ENCODE data around the gene OR2Y1. TPM values are rescaled to one million over a fixed set of nuclear protein-coding genes. Genes with fewer than 3 reads are reported as not detected.
"Not testable (repeated sequence)": the region's sequence is repeated elsewhere in the genome, so short reads cannot be mapped to it uniquely, and the experiment has no call there.

OR2Y1 gene
- total and polyA plus RNA-seq, 2 of the 13 experiments (the other 11 are each of a cell fraction or from before 2014, with no cell fraction given): not detected

DNA sequence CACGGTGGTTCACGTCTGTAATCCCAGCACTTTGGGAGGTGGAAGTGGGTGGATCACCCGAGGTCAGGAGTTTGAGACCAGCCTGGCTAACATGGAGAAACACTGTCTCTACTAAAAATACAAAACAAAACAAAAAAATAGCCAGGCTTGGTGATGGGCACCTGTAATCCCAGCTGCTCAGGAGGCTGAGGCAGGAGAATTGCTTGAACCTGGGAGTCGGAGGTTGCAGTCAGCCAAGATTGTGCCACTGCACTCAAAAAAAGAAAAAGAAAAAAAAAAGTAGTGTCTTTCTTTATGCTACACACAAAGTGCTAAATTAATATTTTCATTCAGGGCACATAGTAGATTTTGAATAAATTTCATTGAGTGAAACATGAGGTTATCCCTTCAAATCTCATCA lies 1.1 kb upstream of the OR2Y1 start:
- BruUV-seq (replicated peaks); H3K36me3 ChIP-seq (replicated peaks in 1 of 2; ENCODE audit: control insufficient read depth in 1 of 2, insufficient read depth in 2 of 2, low read length in 2 of 2); ATAC-seq; H4K20me1 ChIP-seq (ENCODE audit: insufficient read depth, low read length); H3K4me2 ChIP-seq (ENCODE audit: low read depth, low read length); H3K27ac ChIP-seq (ENCODE audit: extremely low read length, insufficient read depth, low read length); FAIRE-seq; intact Hi-C loops (cut with micrococcal nuclease; ENCODE audit: unreplicated experiment); H2AFZ ChIP-seq (ENCODE audit: low read length); CTCF ChIA-PET (ENCODE audit: low intra/inter-chr PET ratio, low total read pairs); H3K79me2 ChIP-seq (ENCODE audit: insufficient read depth, low read length); H3K4me3 ChIP-seq (replicated peaks in 1 of 3; ENCODE audit: insufficient read depth in 1 of 3, low read depth in 2 of 3, low read length in 3 of 3); H3K4me1 ChIP-seq (ENCODE audit: insufficient read depth, low read length); H3K9ac ChIP-seq (ENCODE audit: insufficient read depth, low read depth, low read length); POLR2A ChIA-PET; DNase-seq (ENCODE audit: low spot score); in situ Hi-C loops (cut with HindIII; ENCODE audit: extremely low pct_ligation_motif_present, low pct_unique_long_range_greater_than_20kb); H3K9me3 ChIP-seq (ENCODE audit: low read length): not testable (repeated sequence)
- 2% methylated on average over 4 of the region's 4 CpGs for WGBS (ENCODE audit: low lambda C conversion rate)
- peaks cover 2 to 46% of the 10 kb centered on the region in 2 experiments for H3K27me3 ChIP-seq (ENCODE audit: control insufficient read depth in 1 of 2, insufficient read depth in 2 of 2, low read length in 2 of 2)

DNA sequence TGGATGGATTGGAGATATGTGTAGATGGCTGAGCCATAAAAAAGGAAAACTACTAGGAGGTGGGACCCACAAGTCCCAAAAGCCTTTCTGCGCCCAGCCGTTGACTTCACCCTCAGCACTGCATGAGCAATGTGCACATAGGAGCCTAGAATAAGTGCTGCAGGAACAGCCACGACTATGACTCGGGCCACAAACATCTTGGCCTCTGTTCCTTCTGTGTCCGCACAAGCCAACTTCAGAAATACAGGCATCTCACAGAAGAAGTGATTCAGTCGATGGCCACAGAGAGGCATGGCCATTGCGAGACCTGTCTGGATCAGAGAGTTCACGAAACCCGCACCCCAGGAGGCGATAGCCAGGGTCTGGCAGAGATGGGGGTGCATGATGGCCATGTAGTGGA lies 587 bp downstream of the OR2Y1 start:
- Histone ChIP-seq H3K4me2 (ENCODE audit: low read depth, low read length) (no peak overlapping the region), H3K79me2 (ENCODE audit: insufficient read depth, low read length) (no peaks in the 10 kb centered on the region), H3K4me3 (replicated peaks in 1 of 3; ENCODE audit: insufficient read depth in 1 of 3, low read depth in 2 of 3, low read length in 3 of 3) (no peak overlapping the region), H3K27me3 (ENCODE audit: control insufficient read depth in 1 of 2, insufficient read depth in 2 of 2, low read length in 2 of 2) (peaks cover 0 to 29% of the 10 kb centered on the region in 2 experiments; a peak in 3 of 5 replicates), H3K9me3 (ENCODE audit: low read length) (no peaks in the 10 kb centered on the region), H3K9ac (ENCODE audit: insufficient read depth, low read depth, low read length) (no peak overlapping the region), H3K4me1 (ENCODE audit: insufficient read depth, low read length) (no peaks in the 10 kb centered on the region), H3K36me3 (replicated peaks in 1 of 2; ENCODE audit: control insufficient read depth in 1 of 2, insufficient read depth in 2 of 2, low read length in 2 of 2) (no peaks in the 10 kb centered on the region), H3K27ac (ENCODE audit: extremely low read length, insufficient read depth, low read length) (no peak overlapping the region), H4K20me1 (ENCODE audit: insufficient read depth, low read length) (no peaks in the 10 kb centered on the region), H2AFZ (ENCODE audit: low read length) (no peak overlapping the region)
- ChIA-PET CTCF (ENCODE audit: low intra/inter-chr PET ratio, low total read pairs) (no interaction called here), POLR2A (no interaction called here)
- DNase-seq (ENCODE audit: low spot score) (no peak), FAIRE-seq (no peak), ATAC-seq (no peak)
- intact Hi-C loops (cut with micrococcal nuclease; ENCODE audit: unreplicated experiment) (no loop called here), in situ Hi-C loops (cut with HindIII; ENCODE audit: extremely low pct_ligation_motif_present, low pct_unique_long_range_greater_than_20kb) (no loop called here)
- WGBS (ENCODE audit: low lambda C conversion rate): 17% methylated on average over 9 of the region's 10 CpGs
- BruUV-seq (replicated peaks): no TSS peak
- TF ChIP-seq, protein P1, sequence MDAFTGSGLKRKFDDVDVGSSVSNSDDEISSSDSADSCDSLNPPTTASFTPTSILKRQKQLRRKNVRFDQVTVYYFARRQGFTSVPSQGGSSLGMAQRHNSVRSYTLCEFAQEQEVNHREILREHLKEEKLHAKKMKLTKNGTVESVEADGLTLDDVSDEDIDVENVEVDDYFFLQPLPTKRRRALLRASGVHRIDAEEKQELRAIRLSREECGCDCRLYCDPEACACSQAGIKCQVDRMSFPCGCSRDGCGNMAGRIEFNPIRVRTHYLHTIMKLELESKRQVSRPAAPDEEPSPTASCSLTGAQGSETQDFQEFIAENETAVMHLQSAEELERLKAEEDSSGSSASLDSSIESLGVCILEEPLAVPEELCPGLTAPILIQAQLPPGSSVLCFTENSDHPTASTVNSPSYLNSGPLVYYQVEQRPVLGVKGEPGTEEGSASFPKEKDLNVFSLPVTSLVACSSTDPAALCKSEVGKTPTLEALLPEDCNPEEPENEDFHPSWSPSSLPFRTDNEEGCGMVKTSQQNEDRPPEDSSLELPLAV (CRISPR knock-in tag; conservative IDR thresholded peaks at IDR 0.05; ENCODE audit: low read depth): no peak
- TF ChIP-seq POLR2G (IDR thresholded peaks at IDR 0.05; ENCODE audit: low read depth, low read length) (no peak), STAG1 (CRISPR knock-in tag; IDR thresholded peaks at IDR 0.05) (no peak), SMAD1 (CRISPR knock-in tag; IDR thresholded peaks at IDR 0.05; ENCODE audit: borderline replicate concordance, low read depth) (no peak), NRL (CRISPR knock-in tag; IDR thresholded peaks at IDR 0.05; ENCODE audit: borderline replicate concordance) (no peak), ZNF570 (CRISPR knock-in tag; IDR thresholded peaks at IDR 0.05; ENCODE audit: borderline replicate concordance) (no peak)
- TF ChIP-seq, protein P2, sequence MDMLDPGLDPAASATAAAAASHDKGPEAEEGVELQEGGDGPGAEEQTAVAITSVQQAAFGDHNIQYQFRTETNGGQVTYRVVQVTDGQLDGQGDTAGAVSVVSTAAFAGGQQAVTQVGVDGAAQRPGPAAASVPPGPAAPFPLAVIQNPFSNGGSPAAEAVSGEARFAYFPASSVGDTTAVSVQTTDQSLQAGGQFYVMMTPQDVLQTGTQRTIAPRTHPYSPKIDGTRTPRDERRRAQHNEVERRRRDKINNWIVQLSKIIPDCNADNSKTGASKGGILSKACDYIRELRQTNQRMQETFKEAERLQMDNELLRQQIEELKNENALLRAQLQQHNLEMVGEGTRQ (IDR thresholded peaks at IDR 0.05; ENCODE audit: low read depth, low read length): no peak
- TF ChIP-seq, protein P2 (CRISPR knock-in tag; IDR thresholded peaks at IDR 0.05; ENCODE audit: borderline replicate concordance): no peak
- TF ChIP-seq, protein P3, sequence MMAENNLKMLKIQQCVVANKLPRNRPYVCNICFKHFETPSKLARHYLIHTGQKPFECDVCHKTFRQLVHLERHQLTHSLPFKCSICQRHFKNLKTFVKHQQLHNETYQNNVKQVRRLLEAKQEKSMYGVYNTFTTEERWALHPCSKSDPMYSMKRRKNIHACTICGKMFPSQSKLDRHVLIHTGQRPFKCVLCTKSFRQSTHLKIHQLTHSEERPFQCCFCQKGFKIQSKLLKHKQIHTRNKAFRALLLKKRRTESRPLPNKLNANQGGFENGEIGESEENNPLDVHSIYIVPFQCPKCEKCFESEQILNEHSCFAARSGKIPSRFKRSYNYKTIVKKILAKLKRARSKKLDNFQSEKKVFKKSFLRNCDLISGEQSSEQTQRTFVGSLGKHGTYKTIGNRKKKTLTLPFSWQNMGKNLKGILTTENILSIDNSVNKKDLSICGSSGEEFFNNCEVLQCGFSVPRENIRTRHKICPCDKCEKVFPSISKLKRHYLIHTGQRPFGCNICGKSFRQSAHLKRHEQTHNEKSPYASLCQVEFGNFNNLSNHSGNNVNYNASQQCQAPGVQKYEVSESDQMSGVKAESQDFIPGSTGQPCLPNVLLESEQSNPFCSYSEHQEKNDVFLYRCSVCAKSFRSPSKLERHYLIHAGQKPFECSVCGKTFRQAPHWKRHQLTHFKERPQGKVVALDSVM (CRISPR knock-in tag; IDR thresholded peaks at IDR 0.05): no peak
